HG03342 (cell line): Measurements from ENCODE around the gene MRPL44.

Experiments
- ATAC-seq: cut with Tn5 transposase; IDR thresholded peaks from one replicate; pipeline ENCODE4 v1.9.1; 2021; ENCODE audit warnings: mild to moderate bottlenecking, moderate library complexity; ENCODE audit not compliant: unreplicated experiment

MRPL44 gene

GRCh38 chr2:223969856-223970255 is 12.6 kb downstream of the MRPL44 start:
- peak; percentile 21 for ATAC-seq

GRCh38 chr2:223970343-223971128 is 13.3 kb downstream of the MRPL44 start:
- peak; percentile 87 for ATAC-seq

- ATAC-seq = no peak
These were observed 14.5 kb downstream of the MRPL44 start for GRCh38 chr2:223971731-223972130.

- ATAC-seq = no peak
These were observed 15.4 kb downstream of the MRPL44 start for GRCh38 chr2:223972656-223973102.

GRCh38 chr2:223973606-223974005 is 16.3 kb downstream of the MRPL44 start:
- ATAC-seq = no peak

GRCh38 chr2:223976635-223977226 is 19.5 kb downstream of the MRPL44 start:
- ATAC-seq = no peak

- ATAC-seq = no peak
These were observed 21.2 kb downstream of the MRPL44 start for GRCh38 chr2:223978451-223978850.

- no peak for ATAC-seq
These were observed 22.6 kb downstream of the MRPL44 start for GRCh38 chr2:223979730-223980396.

- ATAC-seq = no peak
These were observed 23.1 kb downstream of the MRPL44 start for GRCh38 chr2:223980397-223980735.

- ATAC-seq = no peak
These were observed 23.5 kb downstream of the MRPL44 start for GRCh38 chr2:223980803-223981202.

GRCh38 chr2:223981241-223981640 is 24.0 kb downstream of the MRPL44 start:
- ATAC-seq = no peak

- ATAC-seq = no peak
These were observed 32.1 kb downstream of the MRPL44 start for GRCh38 chr2:223989206-223989855.

- ATAC-seq = no peak
These were observed 32.6 kb downstream of the MRPL44 start for GRCh38 chr2:223989856-223990232.

GRCh38 chr2:223991611-223992010 is 34.3 kb downstream of the MRPL44 start:
- ATAC-seq = no peak

- peak; percentile 77 for ATAC-seq
These were observed 36.5 kb downstream of the MRPL44 start for GRCh38 chr2:223993634-223994232.

GRCh38 chr2:223994562-223995162 is 37.4 kb downstream of the MRPL44 start:
- ATAC-seq = no peak

GRCh38 chr2:223995569-223995968 is 38.3 kb downstream of the MRPL44 start:
- ATAC-seq = no peak

- ATAC-seq = no peak
These were observed 39.1 kb downstream of the MRPL44 start for GRCh38 chr2:223996391-223996790.

GRCh38 chr2:223997938-223998337 is 40.7 kb downstream of the MRPL44 start:
- ATAC-seq = no peak

- no peak for ATAC-seq
These were observed 41.7 kb downstream of the MRPL44 start for GRCh38 chr2:223998948-223999347.

GRCh38 chr2:223999862-224000261 is 42.6 kb downstream of the MRPL44 start:
- ATAC-seq = no peak
